GM12874 (cell line): ENCODE measurements around the gene PCDHA3.
A peak's percentile ranks its signal among the peaks of the same experiment; 100 is the strongest.

Experiments used
- CTCF ChIP-seq: IDR thresholded peaks from 2 replicates; pipeline ENCODE4 v1.5.1; 2011; ENCODE audit warnings: low read depth, mild to moderate bottlenecking, control low read depth, low read length, moderate library complexity; ENCODE audit not compliant: insufficient read depth

Gene PCDHA3

DNA sequence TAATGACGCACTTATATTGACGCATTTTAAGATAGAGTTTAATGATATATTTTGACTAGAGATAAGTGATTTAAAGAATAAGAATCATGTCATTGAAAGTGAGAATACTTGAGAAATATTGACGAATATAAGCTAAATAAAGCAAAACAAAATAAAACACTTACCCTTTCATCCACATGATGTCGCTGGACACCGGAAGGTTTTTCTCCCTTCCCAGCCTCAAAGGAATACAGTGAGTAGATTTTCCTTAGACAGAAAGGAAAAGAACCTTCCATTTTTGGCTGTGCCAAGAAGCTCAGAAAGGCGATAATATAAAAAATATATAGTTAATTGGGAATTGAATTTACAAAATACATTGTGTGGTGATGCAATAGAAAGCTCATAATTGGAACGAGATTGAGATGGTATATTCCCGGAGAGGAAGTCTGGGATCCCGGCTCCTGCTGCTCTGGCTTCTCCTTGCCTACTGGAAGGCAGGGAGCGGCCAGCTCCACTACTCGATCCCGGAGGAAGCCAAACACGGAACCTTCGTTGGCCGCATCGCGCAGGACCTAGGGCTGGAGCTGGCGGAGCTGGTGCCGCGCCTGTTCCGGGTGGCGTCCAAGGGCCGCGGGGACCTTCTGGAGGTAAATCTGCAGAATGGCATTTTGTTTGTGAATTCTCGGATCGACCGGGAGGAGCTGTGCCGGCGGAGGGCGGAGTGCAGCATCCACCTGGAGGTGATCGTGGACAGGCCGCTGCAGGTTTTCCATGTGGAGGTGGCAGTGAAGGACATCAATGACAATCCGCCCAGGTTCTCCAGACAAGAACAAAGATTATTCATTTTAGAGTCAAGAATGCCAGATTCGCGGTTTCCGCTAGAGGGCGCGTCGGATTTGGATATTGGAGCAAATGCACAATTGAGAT is 20.8 kb downstream of the PCDHA3 start, which contains the start of gene PCDHA5:
PCDHA5 (plus strand) TSS at position 239 of the 906 bp plus-strand sequence.
- TF ChIP-seq CTCF: peak; percentile 31; the same call in 1 of the 2 replicates

DNA sequence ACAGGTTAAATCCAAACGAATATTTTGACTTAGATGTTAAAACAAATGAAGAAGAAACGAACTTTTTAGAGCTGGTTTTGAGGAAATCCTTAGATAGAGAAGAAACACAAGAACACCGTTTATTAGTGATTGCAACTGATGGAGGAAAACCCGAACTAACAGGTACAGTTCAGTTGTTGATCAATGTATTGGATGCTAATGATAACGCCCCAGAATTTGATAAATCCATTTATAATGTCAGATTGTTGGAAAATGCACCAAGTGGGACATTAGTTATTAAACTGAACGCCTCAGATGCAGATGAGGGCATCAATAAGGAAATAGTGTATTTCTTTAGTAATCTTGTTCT is 21.4 kb downstream of the PCDHA3 start:
- TF ChIP-seq CTCF: no peak

DNA sequence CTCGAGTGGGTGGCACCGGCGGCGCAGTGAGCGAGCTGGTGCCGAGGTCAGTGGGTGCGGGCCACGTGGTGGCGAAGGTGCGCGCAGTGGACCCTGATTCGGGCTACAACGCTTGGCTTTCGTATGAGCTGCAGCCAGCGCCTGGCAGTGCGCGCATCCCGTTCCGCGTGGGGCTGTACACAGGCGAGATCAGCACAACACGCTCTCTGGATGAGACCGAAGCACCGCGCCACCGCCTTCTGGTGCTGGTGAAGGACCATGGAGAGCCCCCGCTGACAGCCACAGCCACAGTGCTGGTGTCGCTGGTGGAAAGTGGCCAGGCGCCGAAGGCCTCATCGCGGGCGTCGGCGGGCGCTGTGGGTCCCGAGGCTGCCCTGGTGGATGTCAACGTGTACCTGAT is 22.6 kb downstream of the PCDHA3 start:
- TF ChIP-seq CTCF: no peak

DNA sequence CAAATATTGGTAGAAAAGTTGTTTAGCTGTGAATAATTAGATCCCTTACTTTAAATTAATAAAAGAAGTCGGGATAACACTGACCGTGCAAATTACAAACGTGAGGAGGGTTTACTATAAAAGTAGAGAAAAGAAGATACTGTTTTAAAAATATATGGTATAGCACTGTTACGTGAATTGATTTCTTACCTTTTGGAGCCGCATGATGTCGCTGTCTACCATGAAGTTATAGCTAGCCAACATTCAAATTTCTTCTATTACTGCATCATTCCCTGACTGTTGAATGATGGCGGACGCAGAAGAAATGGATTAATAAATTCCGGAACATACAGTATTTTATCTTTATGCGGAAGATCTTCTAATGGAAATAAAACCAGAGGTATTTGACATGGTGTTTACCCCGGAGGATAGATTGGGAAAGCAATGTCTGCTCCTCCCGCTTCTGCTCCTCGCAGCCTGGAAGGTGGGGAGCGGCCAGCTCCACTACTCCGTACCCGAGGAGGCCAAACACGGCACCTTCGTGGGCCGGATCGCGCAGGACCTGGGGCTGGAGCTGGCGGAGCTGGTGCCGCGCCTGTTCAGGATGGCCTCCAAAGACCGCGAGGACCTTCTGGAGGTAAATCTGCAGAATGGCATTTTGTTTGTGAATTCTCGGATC is 27.0 kb downstream of the PCDHA3 start, which contains the start of gene PCDHA6:
PCDHA6 (plus strand) TSS at position 257 of the 658 bp plus-strand sequence; CDS start at position 389, 132 bp downstream.
- TF ChIP-seq CTCF: no peak

GRCh38 chr5:140828362-140828737 is 27.5 kb downstream of the PCDHA3 start:
- TF ChIP-seq CTCF: no peak

DNA sequence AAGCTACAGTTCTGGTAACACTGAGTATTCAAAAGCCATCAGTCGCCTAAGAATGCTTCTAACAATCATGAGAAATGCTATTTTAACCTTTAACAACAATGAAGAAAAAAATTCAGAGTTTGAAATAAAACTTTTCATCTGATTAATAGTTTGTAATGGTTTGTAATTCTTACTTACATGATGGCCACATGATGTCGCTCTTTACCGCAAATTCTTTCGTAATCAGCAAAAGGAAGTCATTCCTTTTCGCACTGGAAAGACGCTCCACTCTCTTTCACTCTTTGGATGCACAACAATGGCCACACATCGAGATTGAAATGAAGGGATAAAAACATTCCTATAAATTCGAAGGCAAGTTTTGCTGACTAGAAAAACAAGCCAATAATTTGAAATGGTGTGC is 33.1 kb downstream of the PCDHA3 start, which contains the start of gene PCDHA7:
PCDHA7 (plus strand) TSS at position 277 of the 400 bp plus-strand sequence; CDS start at position 392, 115 bp downstream.
- no peak for TF ChIP-seq CTCF
